ENCODE results near the gene AVL9.

DNA sequence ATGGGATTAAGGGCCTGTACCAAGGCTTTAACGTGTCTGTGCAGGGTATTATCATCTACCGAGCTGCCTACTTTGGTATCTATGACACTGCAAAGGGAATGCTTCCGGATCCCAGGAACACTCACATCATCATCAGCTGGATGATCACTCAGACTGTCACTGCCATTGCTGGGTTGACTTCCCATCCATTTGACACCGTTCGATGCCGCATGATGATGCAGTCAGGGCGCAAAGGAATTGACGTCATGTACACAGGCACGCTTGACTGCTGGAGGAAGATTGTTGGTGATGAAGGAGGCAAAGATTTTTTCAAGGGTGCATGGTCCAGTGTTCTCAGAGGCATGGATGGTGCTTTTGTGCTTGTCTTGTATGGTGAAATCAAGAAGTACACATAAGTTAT is 23.3 kb upstream of the AVL9 start:
- TF ChIP-seq, protein P1, sequence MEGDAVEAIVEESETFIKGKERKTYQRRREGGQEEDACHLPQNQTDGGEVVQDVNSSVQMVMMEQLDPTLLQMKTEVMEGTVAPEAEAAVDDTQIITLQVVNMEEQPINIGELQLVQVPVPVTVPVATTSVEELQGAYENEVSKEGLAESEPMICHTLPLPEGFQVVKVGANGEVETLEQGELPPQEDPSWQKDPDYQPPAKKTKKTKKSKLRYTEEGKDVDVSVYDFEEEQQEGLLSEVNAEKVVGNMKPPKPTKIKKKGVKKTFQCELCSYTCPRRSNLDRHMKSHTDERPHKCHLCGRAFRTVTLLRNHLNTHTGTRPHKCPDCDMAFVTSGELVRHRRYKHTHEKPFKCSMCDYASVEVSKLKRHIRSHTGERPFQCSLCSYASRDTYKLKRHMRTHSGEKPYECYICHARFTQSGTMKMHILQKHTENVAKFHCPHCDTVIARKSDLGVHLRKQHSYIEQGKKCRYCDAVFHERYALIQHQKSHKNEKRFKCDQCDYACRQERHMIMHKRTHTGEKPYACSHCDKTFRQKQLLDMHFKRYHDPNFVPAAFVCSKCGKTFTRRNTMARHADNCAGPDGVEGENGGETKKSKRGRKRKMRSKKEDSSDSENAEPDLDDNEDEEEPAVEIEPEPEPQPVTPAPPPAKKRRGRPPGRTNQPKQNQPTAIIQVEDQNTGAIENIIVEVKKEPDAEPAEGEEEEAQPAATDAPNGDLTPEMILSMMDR (IDR thresholded peaks at IDR 0.05) = no peak
- no peak for TF ChIP-seq GABPA (IDR thresholded peaks at IDR 0.05; ENCODE audit: low read depth)
- no peak for TF ChIP-seq NFIC (IDR thresholded peaks at IDR 0.05; ENCODE audit: borderline replicate concordance)
- TF ChIP-seq CHD2 (IDR thresholded peaks at IDR 0.05; ENCODE audit: low read length, partially characterized antibody) = no peak
- TF ChIP-seq, protein P2, sequence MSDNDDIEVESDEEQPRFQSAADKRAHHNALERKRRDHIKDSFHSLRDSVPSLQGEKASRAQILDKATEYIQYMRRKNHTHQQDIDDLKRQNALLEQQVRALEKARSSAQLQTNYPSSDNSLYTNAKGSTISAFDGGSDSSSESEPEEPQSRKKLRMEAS (IDR thresholded peaks at IDR 0.05; ENCODE audit: low read depth) = no peak
- TF ChIP-seq FOSL2 (IDR thresholded peaks at IDR 0.05; ENCODE audit: borderline replicate concordance, low read depth) = no peak
- TF ChIP-seq POLR2AphosphoS5 (IDR thresholded peaks at IDR 0.05; ENCODE audit: low read depth, low read length) = no peak
- no peak for TF ChIP-seq MXI1 (IDR thresholded peaks at IDR 0.05; ENCODE audit: low read depth, low read length)
- no peak for TF ChIP-seq GATA2 (CRISPR knock-in tag; IDR thresholded peaks at IDR 0.05)
- TF ChIP-seq, protein P3, sequence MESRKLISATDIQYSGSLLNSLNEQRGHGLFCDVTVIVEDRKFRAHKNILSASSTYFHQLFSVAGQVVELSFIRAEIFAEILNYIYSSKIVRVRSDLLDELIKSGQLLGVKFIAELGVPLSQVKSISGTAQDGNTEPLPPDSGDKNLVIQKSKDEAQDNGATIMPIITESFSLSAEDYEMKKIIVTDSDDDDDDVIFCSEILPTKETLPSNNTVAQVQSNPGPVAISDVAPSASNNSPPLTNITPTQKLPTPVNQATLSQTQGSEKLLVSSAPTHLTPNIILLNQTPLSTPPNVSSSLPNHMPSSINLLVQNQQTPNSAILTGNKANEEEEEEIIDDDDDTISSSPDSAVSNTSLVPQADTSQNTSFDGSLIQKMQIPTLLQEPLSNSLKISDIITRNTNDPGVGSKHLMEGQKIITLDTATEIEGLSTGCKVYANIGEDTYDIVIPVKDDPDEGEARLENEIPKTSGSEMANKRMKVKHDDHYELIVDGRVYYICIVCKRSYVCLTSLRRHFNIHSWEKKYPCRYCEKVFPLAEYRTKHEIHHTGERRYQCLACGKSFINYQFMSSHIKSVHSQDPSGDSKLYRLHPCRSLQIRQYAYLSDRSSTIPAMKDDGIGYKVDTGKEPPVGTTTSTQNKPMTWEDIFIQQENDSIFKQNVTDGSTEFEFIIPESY (IDR thresholded peaks at IDR 0.05; ENCODE audit: borderline replicate concordance, low read depth) = no peak
- TF ChIP-seq, protein P4, sequence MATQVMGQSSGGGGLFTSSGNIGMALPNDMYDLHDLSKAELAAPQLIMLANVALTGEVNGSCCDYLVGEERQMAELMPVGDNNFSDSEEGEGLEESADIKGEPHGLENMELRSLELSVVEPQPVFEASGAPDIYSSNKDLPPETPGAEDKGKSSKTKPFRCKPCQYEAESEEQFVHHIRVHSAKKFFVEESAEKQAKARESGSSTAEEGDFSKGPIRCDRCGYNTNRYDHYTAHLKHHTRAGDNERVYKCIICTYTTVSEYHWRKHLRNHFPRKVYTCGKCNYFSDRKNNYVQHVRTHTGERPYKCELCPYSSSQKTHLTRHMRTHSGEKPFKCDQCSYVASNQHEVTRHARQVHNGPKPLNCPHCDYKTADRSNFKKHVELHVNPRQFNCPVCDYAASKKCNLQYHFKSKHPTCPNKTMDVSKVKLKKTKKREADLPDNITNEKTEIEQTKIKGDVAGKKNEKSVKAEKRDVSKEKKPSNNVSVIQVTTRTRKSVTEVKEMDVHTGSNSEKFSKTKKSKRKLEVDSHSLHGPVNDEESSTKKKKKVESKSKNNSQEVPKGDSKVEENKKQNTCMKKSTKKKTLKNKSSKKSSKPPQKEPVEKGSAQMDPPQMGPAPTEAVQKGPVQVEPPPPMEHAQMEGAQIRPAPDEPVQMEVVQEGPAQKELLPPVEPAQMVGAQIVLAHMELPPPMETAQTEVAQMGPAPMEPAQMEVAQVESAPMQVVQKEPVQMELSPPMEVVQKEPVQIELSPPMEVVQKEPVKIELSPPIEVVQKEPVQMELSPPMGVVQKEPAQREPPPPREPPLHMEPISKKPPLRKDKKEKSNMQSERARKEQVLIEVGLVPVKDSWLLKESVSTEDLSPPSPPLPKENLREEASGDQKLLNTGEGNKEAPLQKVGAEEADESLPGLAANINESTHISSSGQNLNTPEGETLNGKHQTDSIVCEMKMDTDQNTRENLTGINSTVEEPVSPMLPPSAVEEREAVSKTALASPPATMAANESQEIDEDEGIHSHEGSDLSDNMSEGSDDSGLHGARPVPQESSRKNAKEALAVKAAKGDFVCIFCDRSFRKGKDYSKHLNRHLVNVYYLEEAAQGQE (IDR thresholded peaks at IDR 0.05; ENCODE audit: low read depth, low read length) = no peak
- TF ChIP-seq, protein P5, sequence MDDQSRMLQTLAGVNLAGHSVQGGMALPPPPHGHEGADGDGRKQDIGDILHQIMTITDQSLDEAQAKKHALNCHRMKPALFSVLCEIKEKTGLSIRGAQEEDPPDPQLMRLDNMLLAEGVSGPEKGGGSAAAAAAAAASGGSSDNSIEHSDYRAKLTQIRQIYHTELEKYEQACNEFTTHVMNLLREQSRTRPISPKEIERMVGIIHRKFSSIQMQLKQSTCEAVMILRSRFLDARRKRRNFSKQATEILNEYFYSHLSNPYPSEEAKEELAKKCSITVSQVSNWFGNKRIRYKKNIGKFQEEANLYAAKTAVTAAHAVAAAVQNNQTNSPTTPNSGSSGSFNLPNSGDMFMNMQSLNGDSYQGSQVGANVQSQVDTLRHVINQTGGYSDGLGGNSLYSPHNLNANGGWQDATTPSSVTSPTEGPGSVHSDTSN (IDR thresholded peaks at IDR 0.05) = no peak
